GM23338 (cell line): ENCODE results near the gene C1orf21. TPM values are rescaled to one million over a fixed set of nuclear protein-coding genes. Genes with fewer than 3 reads are reported as not detected.
A peak's percentile ranks its signal among the peaks of the same experiment; 100 is the strongest.

ENCODE experiments used
- ATAC-seq: fragments of 200-7000 bp; cut with Tn5 transposase; 3 replicates; pipeline ENCODE4 v1.9.1; 2020
- DNase-seq: peaks from one replicate; pipeline ENCODE4 v3.0.0-alpha.2; 2015; ENCODE audit warnings: low spot score
- H2AFZ ChIP-seq: fragments of 200-600 bp; sonication (generic); 2 replicates; pipeline ENCODE4 v1.8.0; 2016; ENCODE audit warnings: antibody characterized with exemption, mild to moderate bottlenecking, moderate library complexity
- H3F3A ChIP-seq: fragments of 200-600 bp; sonication (generic); replicated peaks from 2 replicates; pipeline ENCODE4 v1.8.0; 2017; ENCODE audit warnings: antibody characterized with exemption, mixed run types, low read depth
- H3K27ac ChIP-seq: fragments of 200-600 bp; sonication (generic); 2 replicates; pipeline ENCODE4 v1.6.1; 2016; ENCODE audit warnings: low read depth
- H3K27me3 ChIP-seq: fragments of 200-600 bp; sonication (generic); 2 replicates; pipeline ENCODE4 v1.8.0; 2016; ENCODE audit warnings: mild to moderate bottlenecking, mixed run types, moderate library complexity; ENCODE audit not compliant: insufficient read depth
- H3K36me3 ChIP-seq: fragments of 200-600 bp; sonication (generic); 2 replicates; pipeline ENCODE4 v1.8.0; 2016; ENCODE audit warnings: mild to moderate bottlenecking; ENCODE audit not compliant: insufficient read depth
- H3K4me1 ChIP-seq: fragments of 200-600 bp; sonication (generic); 2 replicates; pipeline ENCODE4 v1.8.0; 2016; ENCODE audit warnings: mild to moderate bottlenecking, moderate library complexity; ENCODE audit not compliant: insufficient read depth
- H3K4me2 ChIP-seq: fragments of 200-600 bp; sonication (generic); 2 replicates; pipeline ENCODE4 v1.7.1; 2017; ENCODE audit warnings: mixed run types
- H3K4me3 ChIP-seq: fragments of 200-600 bp; sonication (generic); 2 replicates; pipeline ENCODE4 v1.6.1; 2016; ENCODE audit warnings: mixed run types
- H3K79me2 ChIP-seq: fragments of 200-600 bp; sonication (generic); replicated peaks from 2 replicates; pipeline ENCODE4 v1.8.0; 2017; ENCODE audit warnings: mild to moderate bottlenecking; ENCODE audit not compliant: insufficient read depth
- H3K9me2 ChIP-seq: fragments of 200-600 bp; sonication (generic); 2 replicates; pipeline ENCODE4 v1.8.0; 2017; ENCODE audit not compliant: insufficient read depth
- H4K20me1 ChIP-seq: fragments of 200-600 bp; sonication (generic); replicated peaks from 2 replicates; pipeline ENCODE4 v1.8.0; 2017; ENCODE audit warnings: mild to moderate bottlenecking; ENCODE audit not compliant: insufficient read depth
- H3K27ac Mint-ChIP-seq: 2 replicates; pipeline ENCODE4 v1.8.0; 2020; ENCODE audit warnings: inconsistent platforms, mild to moderate bottlenecking, moderate library complexity, mixed read lengths
- H3K27me3 Mint-ChIP-seq: 3 replicates; pipeline ENCODE4 v1.8.0; 2022; ENCODE audit warnings: low read depth, mild to moderate bottlenecking, moderate library complexity, mixed read lengths, inconsistent platforms; ENCODE audit not compliant: insufficient read depth, poor library complexity
- H3K36me3 Mint-ChIP-seq: 3 replicates; pipeline ENCODE4 v1.8.0; 2021; ENCODE audit warnings: low read depth, mild to moderate bottlenecking, inconsistent platforms, moderate library complexity, mixed read lengths
- H3K4me1 Mint-ChIP-seq: 3 replicates; pipeline ENCODE4 v1.8.0; 2020; ENCODE audit warnings: mild to moderate bottlenecking, inconsistent platforms, mixed read lengths
- H3K4me3 Mint-ChIP-seq: 3 replicates; pipeline ENCODE4 v1.8.0; 2021; ENCODE audit warnings: moderate library complexity, mild to moderate bottlenecking, inconsistent platforms, mixed read lengths
- H3K9me3 Mint-ChIP-seq: 3 replicates; pipeline ENCODE4 v1.8.0; 2020; ENCODE audit warnings: moderate library complexity, mild to moderate bottlenecking, inconsistent platforms, mixed read lengths
- EZH2phosphoT487 ChIP-seq: fragments of 200-600 bp; sonication (generic); IDR thresholded peaks from one replicate; pipeline ENCODE4 v1.8.1; 2018; ENCODE audit warnings: antibody characterized with exemption; ENCODE audit not compliant: unreplicated experiment
- POLR2AphosphoS5 ChIP-seq: IDR thresholded peaks from 2 replicates; pipeline ENCODE4 v1.6.1; 2016; ENCODE audit warnings: antibody characterized with exemption, low read depth
- polyA plus RNA-seq: library from polyadenylated mRNA; unstranded; fragments of >200 nt; fragmentation: Nextera tagmentation; extraction: Ambion mirVana; gene quantifications from 2 replicates; pipeline ENCODE4 v1.2.1, GENCODE V29; 2016
- total RNA-seq: library from RNA; depleted of rRNA; stranded (reverse); fragments of >200 nt; shearing (Covaris generic); gene quantifications from 2 replicates; pipeline ENCODE4 v1.2.3, GENCODE V29; 2014
- TF ChIP-seq, protein P1 (sequence below): fragments of 250-450 bp; sonication (Bioruptor Pico); IDR thresholded peaks from 2 replicates; pipeline ENCODE4 v1.5.0; 2020; ENCODE audit warnings: mild to moderate bottlenecking, moderate library complexity
- TF ChIP-seq, protein P2 (sequence below): IDR thresholded peaks from 2 replicates; pipeline ENCODE4 v1.6.1; 2016; ENCODE audit warnings: antibody characterized with exemption
- TF ChIP-seq, protein P3 (sequence below), 2 experiments: fragments of 200-600 bp in 1 of 2; sonication (generic) in 1 of 2; conservative IDR thresholded peaks; 2 replicates each; pipeline versions ENCODE4 v1.5.1 to v1.6.1; 2016 to 2017; ENCODE audit warnings: antibody characterized with exemption in 2 of 2, low read depth in 2 of 2, mild to moderate bottlenecking in 2 of 2, moderate library complexity in 1 of 2

Gene C1orf21
- total and polyA plus RNA-seq, 2 experiments from 2014 or later: 28.0 to 40.4 TPM

DNA sequence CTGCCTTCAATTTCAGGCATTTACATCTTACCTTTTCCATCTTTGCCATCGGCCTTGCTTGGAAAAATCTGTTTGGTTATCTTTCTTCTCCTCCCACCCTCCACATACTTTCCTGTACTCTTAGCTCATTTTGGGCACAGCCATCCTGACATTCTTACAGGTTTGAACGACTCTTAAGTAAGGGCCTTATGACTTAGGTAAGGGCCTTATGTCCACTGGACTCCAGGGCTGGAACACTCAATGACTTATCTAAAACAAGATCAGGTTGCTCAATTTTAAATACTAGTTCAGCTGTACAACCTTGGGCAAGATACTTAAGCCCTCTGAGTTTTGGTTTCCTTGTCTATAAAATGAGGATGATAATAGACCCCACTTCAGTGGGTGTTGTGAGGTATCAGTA is 40.9 kb downstream of the C1orf21 start:
- DNase-seq: no peak
- TF ChIP-seq, protein P1, sequence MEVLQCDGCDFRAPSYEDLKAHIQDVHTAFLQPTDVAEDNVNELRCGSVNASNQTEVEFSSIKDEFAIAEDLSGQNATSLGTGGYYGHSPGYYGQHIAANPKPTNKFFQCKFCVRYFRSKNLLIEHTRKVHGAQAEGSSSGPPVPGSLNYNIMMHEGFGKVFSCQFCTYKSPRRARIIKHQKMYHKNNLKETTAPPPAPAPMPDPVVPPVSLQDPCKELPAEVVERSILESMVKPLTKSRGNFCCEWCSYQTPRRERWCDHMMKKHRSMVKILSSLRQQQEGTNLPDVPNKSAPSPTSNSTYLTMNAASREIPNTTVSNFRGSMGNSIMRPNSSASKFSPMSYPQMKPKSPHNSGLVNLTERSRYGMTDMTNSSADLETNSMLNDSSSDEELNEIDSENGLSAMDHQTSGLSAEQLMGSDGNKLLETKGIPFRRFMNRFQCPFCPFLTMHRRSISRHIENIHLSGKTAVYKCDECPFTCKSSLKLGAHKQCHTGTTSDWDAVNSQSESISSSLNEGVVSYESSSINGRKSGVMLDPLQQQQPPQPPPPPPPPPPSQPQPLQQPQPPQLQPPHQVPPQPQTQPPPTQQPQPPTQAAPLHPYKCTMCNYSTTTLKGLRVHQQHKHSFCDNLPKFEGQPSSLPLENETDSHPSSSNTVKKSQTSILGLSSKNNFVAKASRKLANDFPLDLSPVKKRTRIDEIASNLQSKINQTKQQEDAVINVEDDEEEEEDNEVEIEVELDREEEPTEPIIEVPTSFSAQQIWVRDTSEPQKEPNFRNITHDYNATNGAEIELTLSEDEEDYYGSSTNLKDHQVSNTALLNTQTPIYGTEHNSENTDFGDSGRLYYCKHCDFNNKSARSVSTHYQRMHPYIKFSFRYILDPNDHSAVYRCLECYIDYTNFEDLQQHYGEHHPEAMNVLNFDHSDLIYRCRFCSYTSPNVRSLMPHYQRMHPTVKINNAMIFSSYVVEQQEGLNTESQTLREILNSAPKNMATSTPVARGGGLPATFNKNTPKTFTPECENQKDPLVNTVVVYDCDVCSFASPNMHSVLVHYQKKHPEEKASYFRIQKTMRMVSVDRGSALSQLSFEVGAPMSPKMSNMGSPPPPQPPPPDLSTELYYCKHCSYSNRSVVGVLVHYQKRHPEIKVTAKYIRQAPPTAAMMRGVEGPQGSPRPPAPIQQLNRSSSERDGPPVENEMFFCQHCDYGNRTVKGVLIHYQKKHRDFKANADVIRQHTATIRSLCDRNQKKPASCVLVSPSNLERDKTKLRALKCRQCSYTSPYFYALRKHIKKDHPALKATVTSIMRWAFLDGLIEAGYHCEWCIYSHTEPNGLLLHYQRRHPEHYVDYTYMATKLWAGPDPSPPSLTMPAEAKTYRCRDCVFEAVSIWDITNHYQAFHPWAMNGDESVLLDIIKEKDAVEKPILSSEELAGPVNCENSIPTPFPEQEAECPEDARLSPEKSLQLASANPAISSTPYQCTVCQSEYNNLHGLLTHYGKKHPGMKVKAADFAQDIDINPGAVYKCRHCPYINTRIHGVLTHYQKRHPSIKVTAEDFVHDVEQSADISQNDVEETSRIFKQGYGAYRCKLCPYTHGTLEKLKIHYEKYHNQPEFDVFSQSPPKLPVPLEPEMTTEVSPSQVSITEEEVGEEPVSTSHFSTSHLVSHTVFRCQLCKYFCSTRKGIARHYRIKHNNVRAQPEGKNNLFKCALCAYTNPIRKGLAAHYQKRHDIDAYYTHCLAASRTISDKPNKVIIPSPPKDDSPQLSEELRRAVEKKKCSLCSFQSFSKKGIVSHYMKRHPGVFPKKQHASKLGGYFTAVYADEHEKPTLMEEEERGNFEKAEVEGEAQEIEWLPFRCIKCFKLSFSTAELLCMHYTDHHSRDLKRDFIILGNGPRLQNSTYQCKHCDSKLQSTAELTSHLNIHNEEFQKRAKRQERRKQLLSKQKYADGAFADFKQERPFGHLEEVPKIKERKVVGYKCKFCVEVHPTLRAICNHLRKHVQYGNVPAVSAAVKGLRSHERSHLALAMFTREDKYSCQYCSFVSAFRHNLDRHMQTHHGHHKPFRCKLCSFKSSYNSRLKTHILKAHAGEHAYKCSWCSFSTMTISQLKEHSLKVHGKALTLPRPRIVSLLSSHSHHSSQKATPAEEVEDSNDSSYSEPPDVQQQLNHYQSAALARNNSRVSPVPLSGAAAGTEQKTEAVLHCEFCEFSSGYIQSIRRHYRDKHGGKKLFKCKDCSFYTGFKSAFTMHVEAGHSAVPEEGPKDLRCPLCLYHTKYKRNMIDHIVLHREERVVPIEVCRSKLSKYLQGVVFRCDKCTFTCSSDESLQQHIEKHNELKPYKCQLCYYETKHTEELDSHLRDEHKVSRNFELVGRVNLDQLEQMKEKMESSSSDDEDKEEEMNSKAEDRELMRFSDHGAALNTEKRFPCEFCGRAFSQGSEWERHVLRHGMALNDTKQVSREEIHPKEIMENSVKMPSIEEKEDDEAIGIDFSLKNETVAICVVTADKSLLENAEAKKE (CRISPR knock-in tag): no peak
- TF ChIP-seq POLR2AphosphoS5: no peak
- TF ChIP-seq, protein P2, sequence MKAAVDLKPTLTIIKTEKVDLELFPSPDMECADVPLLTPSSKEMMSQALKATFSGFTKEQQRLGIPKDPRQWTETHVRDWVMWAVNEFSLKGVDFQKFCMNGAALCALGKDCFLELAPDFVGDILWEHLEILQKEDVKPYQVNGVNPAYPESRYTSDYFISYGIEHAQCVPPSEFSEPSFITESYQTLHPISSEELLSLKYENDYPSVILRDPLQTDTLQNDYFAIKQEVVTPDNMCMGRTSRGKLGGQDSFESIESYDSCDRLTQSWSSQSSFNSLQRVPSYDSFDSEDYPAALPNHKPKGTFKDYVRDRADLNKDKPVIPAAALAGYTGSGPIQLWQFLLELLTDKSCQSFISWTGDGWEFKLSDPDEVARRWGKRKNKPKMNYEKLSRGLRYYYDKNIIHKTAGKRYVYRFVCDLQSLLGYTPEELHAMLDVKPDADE: no peak
- Histone ChIP-seq H3K4me3 (no peak overlapping the region), H3K4me2 (no peak overlapping the region), H3K27me3 (no peaks in the 10 kb centered on the region), H4K20me1 (peaks cover 5% of the 10 kb centered on the region), H2AFZ (no peak overlapping the region), H3K9me2 (peaks cover 9% of the 10 kb centered on the region; the same call in 1 of the 2 replicates), H3K4me1 (peaks cover 19% of the 10 kb centered on the region), H3K79me2 (peaks cover 80% of the 10 kb centered on the region), H3F3A (no peaks in the 10 kb centered on the region), H3K36me3 (no peaks in the 10 kb centered on the region), H3K27ac (no peak overlapping the region; the same call in 1 of the 2 replicates)
- Mint-ChIP-seq H3K4me3 (no peak overlapping the region), H3K27ac (no peak overlapping the region), H3K4me1 (peaks cover 21% of the 10 kb centered on the region), H3K27me3 (no peaks in the 10 kb centered on the region), H3K9me3 (no peaks in the 10 kb centered on the region), H3K36me3 (peaks cover 12% of the 10 kb centered on the region)
- ATAC-seq: no peak

DNA sequence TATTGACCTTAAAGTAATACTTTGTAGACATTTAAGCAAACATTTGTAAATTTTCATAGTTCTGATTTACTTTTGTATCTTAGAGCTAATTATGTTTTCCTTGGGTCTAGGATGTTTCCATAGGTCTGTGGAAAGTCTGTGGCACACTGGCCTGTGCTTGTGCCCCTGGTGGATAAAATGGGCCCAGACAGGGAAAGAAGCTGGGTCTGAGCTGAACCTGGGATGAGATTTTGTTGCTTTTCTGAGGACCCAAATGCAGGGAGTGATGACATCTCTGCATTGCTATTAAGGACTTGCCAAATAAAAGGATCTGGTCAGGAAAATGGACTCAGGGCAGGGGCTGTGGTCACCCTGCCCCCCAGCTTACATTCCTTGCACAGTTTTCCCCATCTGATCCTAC is 41.8 kb downstream of the C1orf21 start:
- H3K4me2 ChIP-seq: no peak overlapping the region
- H3K4me1 Mint-ChIP-seq: peaks cover 24% of the 10 kb centered on the region
- no peak overlapping the region for H3K4me3 Mint-ChIP-seq
- H3F3A ChIP-seq: no peaks in the 10 kb centered on the region
- H4K20me1 ChIP-seq: peaks cover 3% of the 10 kb centered on the region
- peaks cover 21% of the 10 kb centered on the region for H3K4me1 ChIP-seq
- H3K27me3 Mint-ChIP-seq: no peaks in the 10 kb centered on the region
- no peaks in the 10 kb centered on the region for H3K9me3 Mint-ChIP-seq
- H3K27me3 ChIP-seq: no peaks in the 10 kb centered on the region
- no peaks in the 10 kb centered on the region for H3K36me3 ChIP-seq
- peaks cover 82% of the 10 kb centered on the region for H3K79me2 ChIP-seq
- H3K4me3 ChIP-seq: no peak overlapping the region
- ATAC-seq: no peak
- DNase-seq: no peak
- TF ChIP-seq, protein P3, sequence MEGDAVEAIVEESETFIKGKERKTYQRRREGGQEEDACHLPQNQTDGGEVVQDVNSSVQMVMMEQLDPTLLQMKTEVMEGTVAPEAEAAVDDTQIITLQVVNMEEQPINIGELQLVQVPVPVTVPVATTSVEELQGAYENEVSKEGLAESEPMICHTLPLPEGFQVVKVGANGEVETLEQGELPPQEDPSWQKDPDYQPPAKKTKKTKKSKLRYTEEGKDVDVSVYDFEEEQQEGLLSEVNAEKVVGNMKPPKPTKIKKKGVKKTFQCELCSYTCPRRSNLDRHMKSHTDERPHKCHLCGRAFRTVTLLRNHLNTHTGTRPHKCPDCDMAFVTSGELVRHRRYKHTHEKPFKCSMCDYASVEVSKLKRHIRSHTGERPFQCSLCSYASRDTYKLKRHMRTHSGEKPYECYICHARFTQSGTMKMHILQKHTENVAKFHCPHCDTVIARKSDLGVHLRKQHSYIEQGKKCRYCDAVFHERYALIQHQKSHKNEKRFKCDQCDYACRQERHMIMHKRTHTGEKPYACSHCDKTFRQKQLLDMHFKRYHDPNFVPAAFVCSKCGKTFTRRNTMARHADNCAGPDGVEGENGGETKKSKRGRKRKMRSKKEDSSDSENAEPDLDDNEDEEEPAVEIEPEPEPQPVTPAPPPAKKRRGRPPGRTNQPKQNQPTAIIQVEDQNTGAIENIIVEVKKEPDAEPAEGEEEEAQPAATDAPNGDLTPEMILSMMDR (conservative IDR thresholded peaks at IDR 0.05; ENCODE audit: low read depth in 2 of 2): peak in 1 of 2 experiments; percentile 30; a peak in 1 of 4 replicates
- TF ChIP-seq EZH2phosphoT487: no peak
- H3K9me2 ChIP-seq: peaks cover 6% of the 10 kb centered on the region; the same call in 1 of the 2 replicates
- H3K27ac ChIP-seq: no peak overlapping the region
- no peak overlapping the region for H3K27ac Mint-ChIP-seq
- H3K36me3 Mint-ChIP-seq: peaks cover 12% of the 10 kb centered on the region
- no peak overlapping the region for H2AFZ ChIP-seq
